Measurements from ENCODE around the gene DMWD. TPM values are rescaled to one million over a fixed set of nuclear protein-coding genes. Genes with fewer than 3 reads are reported as not detected.

Gene DMWD, protein sequence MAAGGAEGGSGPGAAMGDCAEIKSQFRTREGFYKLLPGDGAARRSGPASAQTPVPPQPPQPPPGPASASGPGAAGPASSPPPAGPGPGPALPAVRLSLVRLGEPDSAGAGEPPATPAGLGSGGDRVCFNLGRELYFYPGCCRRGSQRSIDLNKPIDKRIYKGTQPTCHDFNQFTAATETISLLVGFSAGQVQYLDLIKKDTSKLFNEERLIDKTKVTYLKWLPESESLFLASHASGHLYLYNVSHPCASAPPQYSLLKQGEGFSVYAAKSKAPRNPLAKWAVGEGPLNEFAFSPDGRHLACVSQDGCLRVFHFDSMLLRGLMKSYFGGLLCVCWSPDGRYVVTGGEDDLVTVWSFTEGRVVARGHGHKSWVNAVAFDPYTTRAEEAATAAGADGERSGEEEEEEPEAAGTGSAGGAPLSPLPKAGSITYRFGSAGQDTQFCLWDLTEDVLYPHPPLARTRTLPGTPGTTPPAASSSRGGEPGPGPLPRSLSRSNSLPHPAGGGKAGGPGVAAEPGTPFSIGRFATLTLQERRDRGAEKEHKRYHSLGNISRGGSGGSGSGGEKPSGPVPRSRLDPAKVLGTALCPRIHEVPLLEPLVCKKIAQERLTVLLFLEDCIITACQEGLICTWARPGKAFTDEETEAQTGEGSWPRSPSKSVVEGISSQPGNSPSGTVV
- 47.6 TPM for polyA plus RNA-seq (2013, experiment 1 of 2; ENCODE audit: insufficient read length)
- polyA plus RNA-seq (2013, experiment 2 of 2; ENCODE audit: insufficient read length) = 45.2 TPM

DNA sequence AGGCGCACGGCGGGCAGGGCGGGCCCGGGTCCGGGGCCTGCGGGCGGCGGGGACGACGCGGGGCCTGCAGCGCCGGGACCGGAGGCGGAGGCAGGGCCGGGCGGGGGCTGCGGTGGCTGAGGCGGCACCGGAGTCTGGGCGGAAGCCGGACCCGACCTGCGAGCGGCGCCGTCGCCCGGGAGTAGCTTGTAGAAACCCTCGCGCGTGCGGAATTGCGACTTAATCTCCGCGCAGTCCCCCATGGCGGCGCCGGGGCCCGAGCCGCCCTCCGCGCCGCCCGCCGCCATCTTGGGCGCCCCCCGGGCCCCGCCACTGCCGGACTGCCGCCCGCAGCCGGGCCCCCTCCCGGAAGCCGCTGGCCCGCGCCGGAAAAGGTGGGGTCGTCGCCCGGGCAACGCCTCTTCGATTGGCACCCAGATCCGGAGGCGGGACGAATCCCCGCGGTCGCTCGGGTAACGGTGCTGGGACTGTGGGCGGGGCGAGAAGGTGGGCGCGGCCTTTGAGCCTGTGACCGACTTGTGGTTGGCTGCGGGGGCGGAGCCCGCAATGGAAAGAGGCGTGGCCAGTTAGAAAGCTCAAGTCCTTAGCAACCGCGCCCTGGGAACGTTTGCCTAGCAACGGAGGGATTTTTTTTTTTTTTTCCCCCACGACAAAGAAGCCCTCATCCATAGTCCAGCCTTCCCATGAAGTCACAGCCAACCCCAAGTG lies at the start of gene DMWD:
DMWD (minus strand) TSS at position 376 of the 708 bp plus-strand sequence; CDS start at position 287, 89 bp downstream.
- DNase-seq = peak; percentile 99

DNA sequence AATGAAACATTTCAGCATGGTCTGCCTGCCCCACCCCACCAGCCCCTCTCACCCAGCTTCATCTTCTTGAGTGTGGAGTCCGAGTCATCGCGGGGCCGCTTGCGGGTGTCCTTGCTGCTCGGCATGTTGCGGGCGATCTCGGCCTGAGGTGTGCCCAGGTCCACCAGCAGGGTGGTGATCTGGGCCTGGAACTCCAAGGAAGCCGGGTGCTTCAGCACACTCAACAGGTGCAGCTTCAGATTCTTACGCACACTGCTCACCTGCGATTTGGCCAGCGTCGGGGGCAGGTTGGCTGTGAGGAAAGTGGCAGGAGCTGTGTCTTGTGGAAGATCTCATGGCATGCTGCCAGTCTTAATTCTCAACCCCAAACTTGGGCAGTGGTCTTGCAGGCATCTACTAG lies 49.6 kb upstream of the DMWD start:
- DNase-seq = no peak

DNA sequence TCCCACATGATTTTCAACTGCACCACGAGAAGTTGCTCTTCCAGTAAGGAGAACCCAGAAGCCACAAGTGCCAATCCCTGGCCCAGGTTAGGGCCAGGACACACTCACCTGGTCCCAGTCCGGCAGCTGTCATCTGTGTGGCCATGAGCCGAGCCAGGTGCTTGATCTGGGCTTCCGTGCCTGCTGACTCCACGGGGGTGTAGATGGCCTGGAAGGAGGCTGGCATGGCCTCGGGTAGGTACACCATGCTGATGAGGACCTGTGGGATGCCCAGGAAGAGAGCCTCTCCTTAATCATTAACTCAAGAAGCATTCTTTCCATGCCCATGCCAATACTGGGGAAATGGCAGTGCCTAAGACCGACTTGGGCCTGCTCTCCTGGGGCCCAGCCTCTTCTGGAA lies 42.3 kb upstream of the DMWD start:
- DNase-seq = no peak

DNA sequence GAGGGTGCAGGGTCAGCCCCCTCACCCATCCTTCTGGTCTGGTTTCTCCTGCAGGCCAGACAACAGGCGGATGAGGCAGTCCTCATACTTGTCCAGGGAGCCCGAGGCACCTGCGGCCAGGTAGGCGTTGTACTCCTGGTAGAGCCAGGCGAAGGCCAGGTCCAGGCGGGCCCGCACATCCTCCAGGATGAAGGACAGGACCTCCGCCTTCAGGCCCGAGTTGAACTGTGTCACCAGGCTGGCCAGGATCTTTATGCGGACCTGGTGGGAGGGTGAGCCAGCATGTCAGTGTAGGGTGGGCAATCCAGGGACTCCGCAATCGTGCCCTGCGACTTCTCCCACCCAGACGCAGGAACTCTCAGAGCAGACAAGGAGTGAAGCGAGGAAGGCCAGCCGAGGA lies 36.3 kb upstream of the DMWD start:
- DNase-seq = no peak

DNA sequence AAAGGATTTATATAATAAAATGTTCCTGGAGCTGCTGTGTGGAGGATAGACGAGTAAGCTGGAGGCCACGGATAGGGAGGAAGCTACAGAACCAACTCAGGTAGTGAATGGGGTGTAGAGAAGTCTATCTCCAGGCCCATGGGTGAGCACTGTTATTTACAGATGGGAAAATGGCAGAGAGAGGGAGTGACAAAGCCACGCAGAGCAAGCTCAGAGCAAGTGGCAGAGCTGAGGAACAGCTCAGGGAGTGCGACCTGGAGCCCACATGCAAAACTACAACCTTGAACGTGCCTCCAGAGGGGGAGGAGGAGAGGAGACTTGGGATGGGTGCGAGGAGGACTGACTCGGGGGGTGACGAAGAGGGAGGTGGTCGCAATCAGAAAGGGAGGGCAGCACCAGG lies 35.9 kb upstream of the DMWD start:
- DNase-seq = no peak

DNA sequence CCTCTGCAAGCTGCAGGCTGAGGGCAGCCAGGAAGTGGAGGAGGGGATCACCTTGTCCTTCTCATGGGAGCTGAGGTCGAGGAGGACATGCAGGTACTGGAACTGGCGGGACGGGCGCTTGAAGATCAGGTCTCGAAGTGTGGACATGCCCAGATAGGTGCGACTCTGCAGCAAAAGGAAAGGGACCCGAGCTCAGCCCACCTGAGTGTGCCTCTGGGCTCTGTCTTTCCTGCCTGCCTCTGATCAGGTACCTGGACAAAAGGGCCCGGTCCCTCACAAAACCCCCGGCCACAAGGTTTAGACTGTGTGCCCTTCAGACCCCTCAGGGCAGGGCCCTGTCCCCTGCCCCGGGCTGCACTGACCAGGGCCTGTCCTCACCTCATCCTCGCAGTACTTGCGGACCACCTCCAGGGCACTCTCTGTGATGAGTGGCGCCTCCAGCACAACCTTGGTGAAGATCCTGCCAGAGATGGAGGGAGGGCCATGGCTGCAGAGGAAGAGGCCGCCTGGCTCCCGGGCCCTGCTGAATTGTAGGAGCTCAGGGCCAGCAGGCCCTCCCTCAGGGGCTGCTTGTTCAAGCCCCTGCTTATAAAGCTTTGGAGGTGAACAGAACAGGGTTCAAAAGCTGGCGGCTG lies 34.9 kb upstream of the DMWD start:
- DNase-seq = no peak

DNA sequence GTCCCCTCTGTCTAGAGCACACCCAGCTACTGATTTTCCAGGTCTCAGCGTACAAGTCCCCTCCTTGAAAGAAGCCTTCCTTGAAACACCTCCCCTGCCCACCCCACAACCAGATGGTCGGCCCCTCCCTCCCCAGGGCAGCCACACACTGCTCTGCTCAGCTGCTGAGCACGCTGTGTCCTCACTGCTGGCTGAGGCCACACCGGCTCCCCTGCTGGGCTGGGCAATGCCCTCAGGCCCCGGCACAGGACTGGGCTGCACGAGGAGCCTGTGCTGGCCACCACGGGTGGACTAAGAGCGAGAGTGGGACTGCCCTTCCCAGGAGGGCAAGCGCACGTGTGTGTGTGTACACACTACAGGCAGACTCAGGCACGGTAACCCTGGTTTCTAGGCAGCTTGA lies 34.3 kb upstream of the DMWD start:
- no peak for DNase-seq

DNA sequence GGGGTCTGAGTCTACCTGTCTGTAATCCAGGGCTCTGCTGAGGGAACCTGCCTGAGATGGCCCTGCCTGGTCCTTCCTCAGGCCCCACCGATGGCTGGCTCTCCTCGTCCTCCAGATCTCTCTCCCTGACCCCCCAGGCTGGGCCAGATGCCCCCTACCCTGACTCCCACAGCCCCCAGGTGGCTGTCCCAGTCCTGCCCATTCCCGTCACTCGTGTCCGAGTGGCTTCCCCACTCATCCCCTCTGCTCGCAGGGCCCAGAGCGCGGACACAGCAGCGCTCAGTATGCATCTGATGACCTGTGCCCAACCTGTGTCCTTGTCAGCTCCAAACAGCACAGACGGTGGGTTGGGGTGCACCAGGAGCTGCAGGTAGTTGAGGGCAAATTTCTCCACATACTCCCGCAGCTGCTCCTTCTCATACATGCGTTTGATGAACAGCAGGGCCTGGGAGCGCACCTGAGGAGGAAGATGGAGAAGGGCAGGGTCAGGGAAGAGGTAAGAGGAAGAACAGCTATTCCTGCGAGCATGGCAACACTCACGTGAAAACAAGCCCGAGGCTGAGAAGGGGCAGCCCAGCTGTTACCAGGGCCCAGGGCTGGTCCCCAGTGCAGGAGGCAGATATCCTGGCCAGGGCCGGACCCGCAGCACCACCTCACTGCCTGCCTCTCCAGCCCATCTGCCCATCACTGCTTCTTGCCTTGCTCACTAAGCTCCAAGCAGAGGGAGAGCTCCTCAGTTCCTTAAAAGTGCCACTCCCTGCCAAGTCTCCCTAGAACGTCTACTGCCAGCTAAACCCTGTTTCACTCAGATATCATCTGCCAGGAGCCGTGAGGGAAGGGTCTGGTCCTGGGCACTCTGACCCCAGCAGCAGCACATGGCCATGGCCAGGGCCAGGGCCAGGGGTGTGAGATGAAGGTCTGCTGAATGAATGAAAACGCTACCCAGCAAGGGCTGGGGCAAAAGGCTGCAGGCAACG lies 33.6 kb upstream of the DMWD start:
- no peak for DNase-seq

DNA sequence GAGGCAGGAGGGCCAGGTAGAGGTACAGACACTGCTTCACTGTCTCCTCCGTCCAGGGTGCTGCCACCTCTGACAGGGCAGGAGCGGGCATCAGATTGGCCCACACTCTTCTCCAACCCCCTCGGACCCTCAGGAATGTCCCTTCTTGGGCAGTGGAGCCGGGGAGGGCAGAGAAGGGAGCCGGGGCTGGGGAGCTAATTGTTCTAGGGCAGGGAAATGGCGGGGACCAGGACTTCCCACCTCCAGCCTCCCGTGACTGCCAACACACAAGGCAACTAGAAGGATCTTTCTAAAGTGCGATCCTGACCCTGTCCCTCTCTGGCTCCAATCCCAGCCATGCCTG lies 32.6 kb upstream of the DMWD start:
- DNase-seq = no peak

DNA sequence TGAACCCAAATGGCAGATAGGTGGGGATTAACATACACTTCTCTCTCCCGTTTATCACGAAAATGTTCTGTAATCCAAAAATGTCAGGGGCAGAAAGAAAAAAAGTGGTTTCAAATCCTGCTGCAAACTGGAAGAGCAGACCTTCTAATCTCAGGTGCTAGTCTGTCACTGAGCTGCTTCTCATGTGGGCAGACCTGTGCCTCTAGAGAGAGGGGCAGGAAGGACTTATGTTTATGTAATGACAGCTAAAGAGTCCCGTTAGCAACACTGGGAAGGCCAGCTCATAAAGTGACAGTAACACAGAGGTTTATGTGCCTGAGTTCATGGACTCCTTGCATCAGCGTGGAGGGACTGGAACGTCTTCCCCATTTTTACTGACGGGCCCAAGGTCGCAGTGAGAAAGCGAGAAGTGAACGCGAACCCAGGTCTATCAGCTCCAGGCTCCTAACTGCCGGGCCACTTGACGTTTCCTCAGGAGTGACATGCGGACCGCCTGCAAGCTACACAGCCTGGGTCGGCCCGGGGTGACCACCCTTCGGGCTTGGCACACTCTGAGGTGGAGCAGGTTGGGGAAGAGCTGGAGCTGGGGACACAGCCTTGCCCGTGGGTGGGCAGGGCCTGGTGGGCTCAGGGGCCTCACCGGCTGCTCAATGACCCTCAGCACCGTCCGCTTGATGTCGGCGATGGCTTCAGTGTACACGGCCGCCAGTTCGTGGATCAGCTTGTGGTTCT lies 32.1 kb upstream of the DMWD start:
- DNase-seq = no peak

DNA sequence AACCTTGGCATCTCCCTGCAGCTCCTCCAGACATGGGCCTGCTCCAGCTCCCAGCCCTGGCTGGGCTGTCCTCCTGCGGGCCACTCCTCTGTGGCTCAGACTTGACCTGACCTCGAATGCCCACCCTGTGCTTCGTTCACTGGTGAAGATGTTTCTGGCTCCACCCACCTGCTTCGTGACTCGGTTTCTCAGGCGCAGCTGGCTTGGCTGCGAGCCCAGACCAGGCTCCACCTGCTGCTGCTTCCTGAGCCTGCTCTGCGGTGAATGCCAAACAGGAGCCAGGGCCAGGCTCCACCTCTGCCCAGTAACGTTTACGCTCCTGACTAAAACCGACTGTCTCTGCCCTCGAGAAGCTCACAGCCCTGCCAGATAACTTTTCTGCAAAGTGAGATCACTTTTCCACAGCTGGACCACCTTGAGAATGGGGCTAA lies 31.4 kb upstream of the DMWD start:
- no peak for DNase-seq

DNA sequence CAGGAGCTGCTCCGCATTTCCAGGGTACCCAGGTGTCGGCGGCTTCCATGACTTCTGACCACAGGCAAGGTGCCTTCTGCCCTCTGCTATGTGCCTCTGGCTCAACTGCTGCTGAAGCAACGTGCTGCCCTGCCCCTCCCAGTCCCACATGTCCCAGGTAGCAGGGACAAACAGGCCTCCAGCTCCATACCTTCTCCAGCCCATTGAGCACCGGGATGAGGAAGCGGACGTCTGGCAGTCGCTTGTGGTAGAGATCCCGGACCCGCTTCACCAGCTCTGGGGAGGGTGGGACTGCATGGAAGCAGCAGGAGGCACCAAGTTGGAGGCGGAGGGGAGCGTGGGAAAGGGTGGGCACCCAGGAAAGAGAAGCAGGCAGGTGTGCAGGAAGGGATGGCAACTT lies 30.5 kb upstream of the DMWD start:
- DNase-seq = no peak

DNA sequence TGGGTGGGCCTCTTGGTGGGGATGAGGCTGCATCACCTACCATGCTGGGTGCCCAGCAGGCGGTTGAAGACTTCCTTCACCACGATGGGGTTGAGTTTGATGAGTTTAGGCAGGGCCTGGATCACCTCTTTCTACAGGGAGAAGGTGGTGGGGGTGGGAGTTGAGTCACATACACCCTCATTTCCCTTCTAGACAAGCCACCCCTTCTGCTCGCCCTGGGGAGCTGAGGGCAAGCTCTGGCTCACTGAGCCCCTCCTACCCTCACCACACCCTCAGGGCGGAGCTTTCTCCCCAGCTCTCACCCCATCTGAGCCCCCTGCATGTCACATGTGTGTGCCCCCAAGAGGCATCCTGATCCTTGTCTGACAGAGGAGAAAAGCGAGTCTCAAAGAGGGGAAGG lies 30.1 kb upstream of the DMWD start:
- DNase-seq = no peak

DNA sequence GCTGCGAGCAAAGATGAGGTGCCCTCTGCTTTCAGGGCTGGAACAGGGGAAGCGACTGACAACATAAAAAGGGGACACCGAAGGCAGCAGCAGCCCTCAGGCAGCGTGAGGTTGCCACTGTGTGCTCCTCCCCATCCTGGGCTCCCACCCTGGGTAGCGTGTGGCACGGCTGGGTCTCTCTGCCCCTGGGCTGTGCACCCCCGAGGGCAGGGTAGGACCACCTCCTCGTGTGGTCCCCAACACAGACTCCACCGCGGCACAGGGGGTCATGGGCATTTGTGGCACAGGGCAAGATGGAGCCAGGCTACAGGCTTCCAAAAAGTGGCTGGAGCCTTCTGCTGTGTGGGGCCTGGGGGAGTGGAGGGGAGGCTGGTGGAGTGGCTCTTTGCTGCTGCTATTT lies 28.9 kb upstream of the DMWD start:
- DNase-seq = no peak

DNA sequence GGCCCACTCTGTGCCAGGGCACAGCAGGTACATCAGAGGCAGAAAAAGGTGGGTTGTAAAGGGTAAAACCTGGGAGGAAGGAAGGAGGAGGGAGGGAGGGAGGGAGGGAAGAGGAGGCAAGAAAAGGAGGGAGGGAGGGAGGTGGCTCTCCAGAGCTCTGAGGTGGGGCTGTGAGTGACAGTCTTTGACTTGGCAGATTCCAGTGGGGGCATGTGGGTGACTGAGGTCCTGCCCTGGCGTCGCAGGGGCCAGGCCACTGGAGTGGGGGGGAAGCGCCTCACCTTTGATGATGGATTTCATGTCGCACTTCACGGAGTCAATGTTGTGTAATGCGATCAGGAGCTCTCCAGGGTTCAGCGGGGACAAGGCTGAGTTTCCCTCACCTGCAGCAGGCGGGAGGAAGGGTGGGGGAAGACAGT lies 28.5 kb upstream of the DMWD start:
- DNase-seq = no peak

DNA sequence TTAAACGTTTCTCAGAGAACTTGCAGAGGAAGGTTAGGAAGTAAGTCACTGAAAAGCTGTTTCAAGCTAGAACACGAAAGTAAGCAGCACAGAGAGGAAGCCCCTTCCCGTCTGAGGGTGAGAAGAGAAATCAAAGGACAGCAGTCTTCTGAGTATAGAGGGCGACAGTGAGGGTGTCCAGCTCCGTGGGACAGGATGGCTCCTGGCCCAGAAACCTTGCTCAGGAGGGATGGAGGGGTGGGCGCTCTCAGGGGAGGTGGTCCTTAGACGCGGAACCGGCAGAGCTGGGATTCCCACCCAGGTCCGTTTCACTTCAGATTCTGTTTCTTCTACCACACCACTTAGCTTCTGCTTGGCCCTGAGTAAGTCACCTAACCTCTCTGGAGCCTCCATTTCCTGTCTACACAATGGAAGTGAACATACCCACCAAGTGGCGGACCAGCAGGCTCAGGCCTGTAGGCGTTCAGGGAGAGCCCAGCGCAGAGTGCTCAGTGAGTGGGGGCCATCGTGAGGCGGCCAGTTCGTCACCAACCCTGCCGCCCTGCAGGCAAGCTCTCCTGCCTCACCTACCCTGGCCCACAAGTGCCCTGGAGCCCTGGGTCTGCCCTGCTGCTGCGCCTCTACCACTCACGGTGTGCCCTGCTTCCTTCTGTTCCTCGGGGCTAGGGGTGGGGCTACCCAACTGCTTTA lies 27.9 kb upstream of the DMWD start:
- no peak for DNase-seq

DNA sequence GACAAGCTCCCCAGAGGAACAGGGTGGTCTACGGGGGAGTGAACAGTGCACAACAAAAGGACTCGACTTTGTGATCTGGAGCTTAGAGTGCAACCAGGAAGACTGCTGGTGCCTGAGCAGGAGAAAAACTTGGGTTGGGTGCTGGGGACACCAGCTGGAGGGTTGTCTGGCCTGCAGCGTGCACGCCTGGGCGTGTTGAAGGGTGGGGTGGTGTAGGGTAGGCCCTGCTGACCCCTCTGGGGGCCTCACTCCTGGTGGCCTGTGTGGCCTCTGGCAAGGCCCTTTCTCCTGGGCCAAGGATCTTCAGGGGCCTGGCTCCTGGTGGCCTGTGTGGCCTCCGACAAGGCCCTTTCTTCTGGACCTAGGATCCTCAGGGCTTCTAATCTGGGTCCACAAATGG lies 27.1 kb upstream of the DMWD start:
- DNase-seq = no peak

DNA sequence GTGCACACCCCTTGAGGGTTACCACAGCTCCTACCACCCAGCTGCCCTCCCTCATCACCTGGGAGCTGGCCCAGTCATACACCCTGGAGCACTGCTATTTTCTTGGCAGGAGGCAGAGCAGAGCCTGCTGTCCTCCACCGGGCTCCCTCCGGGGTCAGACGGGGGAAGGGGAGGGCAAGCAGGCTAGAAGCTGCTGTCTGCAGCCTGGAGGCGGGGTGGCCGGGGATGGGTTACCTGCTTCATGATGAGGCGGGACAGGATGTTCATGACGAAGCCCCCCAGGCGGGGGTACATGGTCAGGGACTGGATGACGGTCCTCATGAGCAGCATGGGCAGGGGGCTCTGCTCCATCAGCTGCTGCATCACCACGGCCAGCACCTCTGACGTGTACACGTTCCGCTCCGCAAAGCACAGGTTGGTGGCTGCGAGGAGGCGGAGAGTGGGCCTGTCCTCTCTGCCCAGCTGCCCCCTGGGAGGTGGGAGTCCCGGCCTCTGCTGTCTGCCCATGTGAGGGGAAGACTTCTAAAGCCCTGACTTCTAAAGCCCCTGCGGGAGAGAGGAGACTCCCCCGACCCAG lies 25.2 kb upstream of the DMWD start:
- no peak for DNase-seq

DNA sequence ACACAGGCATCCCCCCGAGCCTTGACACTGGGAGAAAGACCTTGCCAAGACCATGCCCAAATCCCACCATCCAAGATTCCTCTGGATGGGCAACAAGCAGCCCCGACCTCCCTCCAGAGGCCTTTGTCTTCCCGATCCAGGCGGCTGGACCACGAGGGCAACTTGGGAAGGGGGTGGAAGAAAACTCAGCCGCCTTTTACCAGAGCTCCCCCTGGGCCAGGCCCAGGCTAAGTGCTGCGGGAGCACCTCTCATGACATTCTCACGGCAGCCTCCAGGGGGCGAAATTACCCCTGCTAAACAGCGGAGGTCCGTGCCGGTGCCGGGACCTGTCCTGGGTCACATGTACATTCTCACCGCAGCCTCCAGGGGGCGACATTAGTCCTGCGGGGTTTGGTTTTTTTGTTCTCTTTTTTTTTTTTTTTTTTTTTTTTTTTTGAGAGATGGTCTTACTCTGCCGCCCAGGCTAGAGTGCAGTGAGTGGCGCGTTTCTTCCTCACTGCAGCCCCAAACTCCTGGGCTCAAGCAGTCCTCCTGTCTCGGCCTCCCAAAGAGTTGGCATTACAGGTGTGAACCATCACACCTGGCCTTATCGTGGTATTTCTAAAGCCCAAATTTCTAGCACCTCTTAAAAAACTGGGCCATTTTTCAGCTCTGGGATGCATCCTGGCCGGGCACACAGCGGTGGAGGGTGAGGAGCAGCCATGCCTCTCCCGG lies 24.5 kb upstream of the DMWD start:
- peak; percentile 94 for DNase-seq
